Hair follicle dermal papilla cell (primary cell): ENCODE measurements around the gene IFNA6. TPM values are rescaled to one million over a fixed set of nuclear protein-coding genes. Genes with fewer than 3 reads are reported as not detected.

Experiments
- total RNA-seq: library from RNA; depleted of rRNA; stranded (reverse); fragments of >200 nt; gene quantifications from 2 replicates; pipeline ENCODE4 v1.2.3, GENCODE V29; 2012

IFNA6 gene
- total RNA-seq: not detected in 2 replicates

GRCh38 chr9:21350787-21351186, at the start of gene IFNA6:
Gene IFNA6, minus strand, starts transcription at chr9:21350887. Its CDS starts 0 bp downstream, at chr9:21350887.

GRCh38 chr9:21385131-21385670, 34.5 kb upstream of the IFNA6 start, which contains the start of gene IFNA2:
Gene IFNA2, minus strand, starts transcription at chr9:21385398. Its CDS starts 69 bp downstream, at chr9:21385329.

DNA sequence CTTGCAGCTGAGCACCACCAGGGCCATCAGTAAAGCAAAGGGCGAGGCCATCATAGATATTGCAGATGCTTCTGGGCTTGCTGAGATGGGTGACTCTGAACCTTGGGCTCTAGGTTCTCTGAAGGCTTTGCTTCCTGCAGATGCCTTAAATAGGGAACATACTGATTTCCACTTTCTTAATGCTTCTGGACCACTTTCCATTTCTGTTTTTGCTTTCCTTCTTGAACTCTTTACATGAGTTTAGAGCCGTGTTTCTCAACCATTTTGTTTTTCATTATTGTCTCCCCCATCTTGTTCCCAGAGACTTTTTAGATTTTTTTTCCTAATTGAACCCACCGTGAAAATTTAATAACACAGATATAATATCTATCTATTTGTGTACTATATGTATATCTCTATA, 17.3 kb upstream of the IFNA6 start, which contains the start of gene IFNA13:
Gene IFNA13 (minus strand): TSS at position 101 of the 400 bp plus-strand sequence. CDS start 47 bp downstream, at position 54.

DNA sequence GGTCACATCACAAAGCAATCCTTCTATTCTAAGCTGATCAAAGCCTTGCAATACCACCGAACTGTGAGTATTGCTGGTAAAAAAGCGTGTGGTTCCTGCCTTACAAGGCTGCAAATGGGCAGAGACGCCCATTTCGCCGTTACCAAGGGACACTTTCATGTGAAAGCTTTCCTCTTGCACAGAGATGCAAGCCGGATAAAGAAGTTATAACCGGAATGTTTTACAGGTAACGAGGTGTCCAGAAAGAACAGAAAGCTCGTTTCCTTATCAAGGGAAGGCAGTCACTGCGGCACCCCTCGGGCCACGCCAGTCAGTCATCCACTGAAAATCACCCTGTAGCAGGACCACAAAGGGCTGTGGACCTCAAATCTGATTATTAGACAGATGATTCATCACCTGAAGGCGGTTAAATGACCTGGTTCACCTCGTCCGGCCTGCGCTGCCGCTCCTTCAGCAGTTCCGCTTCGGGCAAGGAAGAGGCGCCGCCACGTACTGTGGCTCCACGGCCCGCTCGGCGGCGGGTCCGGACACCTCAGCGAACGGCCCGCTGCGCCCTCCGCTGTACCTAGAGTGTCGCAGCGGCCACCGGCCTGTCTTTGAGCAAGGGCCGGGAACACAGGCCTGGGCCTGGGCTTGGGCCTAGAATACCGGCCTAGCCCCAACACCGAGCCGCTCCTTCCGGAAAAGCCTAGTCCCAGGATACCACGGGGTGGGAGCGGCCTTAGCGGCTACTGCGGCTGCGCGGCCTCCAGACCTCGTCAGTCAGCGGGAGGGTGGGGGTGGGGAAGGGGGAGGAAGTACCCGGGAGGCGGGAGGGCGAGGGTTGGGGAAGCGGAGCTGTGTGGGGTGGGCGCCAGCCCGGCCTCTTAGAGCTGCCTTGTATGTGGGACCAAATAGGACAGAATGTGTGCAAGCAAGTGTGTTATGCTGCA, 15.7 kb downstream of the IFNA6 start, which contains the start of gene KLHL9:
Gene KLHL9 (minus strand): TSS at position 704 of the 932 bp plus-strand sequence. CDS start 545 bp downstream, at position 159.

DNA sequence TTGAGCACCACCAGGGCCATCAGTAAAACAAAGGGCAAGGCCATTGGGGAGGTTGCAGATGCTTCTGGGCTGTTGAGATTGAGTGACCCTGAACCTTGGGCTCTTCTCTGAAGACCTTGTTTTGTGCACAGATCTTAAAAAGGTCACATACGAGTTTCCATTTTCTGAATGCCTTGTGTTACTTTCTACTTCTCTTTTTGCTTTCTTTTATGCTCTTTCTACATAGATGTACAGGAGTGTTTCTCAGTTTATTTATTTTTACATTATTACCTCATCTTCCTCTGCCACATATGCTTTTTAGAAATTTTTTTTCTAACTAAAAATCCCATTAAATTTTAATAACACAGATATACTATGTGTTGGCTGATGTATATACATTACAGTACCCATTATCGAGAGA, 45.5 kb downstream of the IFNA6 start, which contains the start of gene IFNA5:
Gene IFNA5 (minus strand): TSS at position 101 of the 400 bp plus-strand sequence. CDS start 57 bp downstream, at position 44.

Other genes starting within 250 kb of the IFNA6 start
- gene IFNW1, start 209.1 kb downstream of the IFNA6 start, total RNA-seq: not detected in 2 replicates
- not detected in 2 replicates for gene IFNA21, start 184.2 kb downstream of the IFNA6 start, total RNA-seq
- gene IFNA4, start 163.3 kb downstream of the IFNA6 start, total RNA-seq: not detected in 2 replicates
- gene IFNA7, start 148.7 kb downstream of the IFNA6 start, total RNA-seq: not detected in 2 replicates
- gene IFNA10, start 143.7 kb downstream of the IFNA6 start, total RNA-seq: not detected in 2 replicates
- not detected in 2 replicates for gene IFNA16, start 133.6 kb downstream of the IFNA6 start, total RNA-seq
- not detected in 2 replicates for gene IFNA17, start 122.7 kb downstream of the IFNA6 start, total RNA-seq
- not detected in 2 replicates for gene IFNA14, start 110.9 kb downstream of the IFNA6 start, total RNA-seq
- 0.32 TPM in 1 of 2 replicates, not detected in the other for gene IFNA5, start 45.6 kb downstream of the IFNA6 start, total RNA-seq
- 56.6 and 68.8 TPM in 2 replicates for gene KLHL9, start 15.5 kb downstream of the IFNA6 start, total RNA-seq
- gene IFNA13, start 17.2 kb upstream of the IFNA6 start, total RNA-seq: not detected in 2 replicates
- gene IFNA2, start 34.5 kb upstream of the IFNA6 start, total RNA-seq: not detected in 2 replicates
- gene IFNA8, start 58.2 kb upstream of the IFNA6 start, total RNA-seq: not detected in 2 replicates
- not detected in 2 replicates for gene IFNA1, start 89.6 kb upstream of the IFNA6 start, total RNA-seq
- gene IFNE, start 131.4 kb upstream of the IFNA6 start, total RNA-seq: 1.3 and 3.6 TPM in 2 replicates